Neural cell (in vitro differentiated cells): ENCODE data around the gene GTF2I.
"Not testable (repeated sequence)": the region's sequence is repeated elsewhere in the genome, so short reads cannot be mapped to it uniquely, and the experiment has no call there.

Experiments
- EZH2 ChIP-seq: fragments of 200-600, 300-800 bp; shearing (Covaris generic), sonication (generic); IDR thresholded peaks from 2 replicates; pipeline ENCODE4 v1.6.1; 2014; ENCODE audit warnings: antibody characterized with exemption, low read length, borderline replicate concordance, mild to moderate bottlenecking; ENCODE audit not compliant: insufficient read depth, poor library complexity, severe bottlenecking
- POLR2AphosphoS5 ChIP-seq: IDR thresholded peaks from 2 replicates; pipeline ENCODE4 v1.6.1; 2012
- RAD21 ChIP-seq: fragments of 450-650 bp; conservative IDR thresholded peaks from 2 replicates; pipeline ENCODE4 v1.6.1; 2014; ENCODE audit warnings: antibody characterized with exemption, mild to moderate bottlenecking, moderate library complexity
- TAF1 ChIP-seq: IDR thresholded peaks from 2 replicates; pipeline ENCODE4 v1.6.1; 2012; ENCODE audit warnings: low read depth
- TF ChIP-seq, protein P1 (sequence below): fragments of 450-650 bp; IDR thresholded peaks from 2 replicates; pipeline ENCODE4 v1.5.1; 2014; ENCODE audit warnings: antibody characterized with exemption, mild to moderate bottlenecking, moderate library complexity; ENCODE audit not compliant: poor library complexity, severe bottlenecking

DNA sequence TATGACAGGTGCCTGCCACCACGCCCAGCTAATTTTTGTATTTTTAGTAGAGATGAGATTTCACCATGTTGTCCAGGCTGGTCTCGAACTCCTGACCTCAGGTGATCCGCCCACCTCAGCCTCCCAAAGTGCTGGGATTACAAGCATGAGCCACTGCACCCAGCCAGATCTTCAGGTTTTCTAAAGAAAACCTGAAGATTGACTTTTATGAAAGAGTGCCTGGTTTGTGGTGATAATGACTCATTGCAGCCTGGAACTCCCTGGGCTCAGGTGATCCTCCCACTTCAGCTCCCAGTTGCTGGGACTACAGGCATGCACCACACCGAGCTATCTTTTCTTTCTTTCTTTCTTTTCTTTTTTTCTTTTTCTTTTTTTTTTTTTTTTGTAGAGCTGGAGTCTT is 141.1 kb downstream of the GTF2I start:
- not testable (repeated sequence) for TF ChIP-seq RAD21, EZH2, POLR2AphosphoS5, TAF1
- TF ChIP-seq, protein P1, sequence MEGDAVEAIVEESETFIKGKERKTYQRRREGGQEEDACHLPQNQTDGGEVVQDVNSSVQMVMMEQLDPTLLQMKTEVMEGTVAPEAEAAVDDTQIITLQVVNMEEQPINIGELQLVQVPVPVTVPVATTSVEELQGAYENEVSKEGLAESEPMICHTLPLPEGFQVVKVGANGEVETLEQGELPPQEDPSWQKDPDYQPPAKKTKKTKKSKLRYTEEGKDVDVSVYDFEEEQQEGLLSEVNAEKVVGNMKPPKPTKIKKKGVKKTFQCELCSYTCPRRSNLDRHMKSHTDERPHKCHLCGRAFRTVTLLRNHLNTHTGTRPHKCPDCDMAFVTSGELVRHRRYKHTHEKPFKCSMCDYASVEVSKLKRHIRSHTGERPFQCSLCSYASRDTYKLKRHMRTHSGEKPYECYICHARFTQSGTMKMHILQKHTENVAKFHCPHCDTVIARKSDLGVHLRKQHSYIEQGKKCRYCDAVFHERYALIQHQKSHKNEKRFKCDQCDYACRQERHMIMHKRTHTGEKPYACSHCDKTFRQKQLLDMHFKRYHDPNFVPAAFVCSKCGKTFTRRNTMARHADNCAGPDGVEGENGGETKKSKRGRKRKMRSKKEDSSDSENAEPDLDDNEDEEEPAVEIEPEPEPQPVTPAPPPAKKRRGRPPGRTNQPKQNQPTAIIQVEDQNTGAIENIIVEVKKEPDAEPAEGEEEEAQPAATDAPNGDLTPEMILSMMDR, result not testable (repeated sequence)
